ENCODE data around the gene ZBED1.
"Not testable (repeated sequence)": the region's sequence is repeated elsewhere in the genome, so short reads cannot be mapped to it uniquely, and the experiment has no call there.

DNA sequence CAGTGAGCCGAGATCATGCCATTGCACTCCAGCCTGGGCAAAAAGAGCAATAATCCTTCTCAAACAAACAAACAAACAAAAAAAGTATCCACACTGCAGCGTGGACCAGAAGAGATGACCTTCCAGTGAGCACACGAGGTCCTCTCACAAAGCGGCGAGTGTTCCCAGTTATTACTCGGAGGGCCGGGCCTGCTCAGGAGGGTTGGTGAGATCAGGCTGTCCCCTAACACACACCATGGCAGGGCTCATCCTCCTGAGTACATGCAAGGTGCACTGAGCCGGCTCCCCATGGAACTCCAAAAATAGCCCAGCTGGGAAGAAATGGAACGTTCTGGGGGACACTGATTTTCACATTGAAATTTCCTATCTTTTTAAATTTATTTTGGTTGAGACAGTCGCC, 40.7 kb downstream of the ZBED1 start:
- not testable (repeated sequence) for TF ChIP-seq SP1 (IDR thresholded peaks at IDR 0.05); FOXK2 (IDR thresholded peaks at IDR 0.05); LEF1 (IDR thresholded peaks at IDR 0.05; ENCODE audit: borderline replicate concordance); SUZ12 (IDR thresholded peaks at IDR 0.05); BHLHE40 (IDR thresholded peaks at IDR 0.05; ENCODE audit: borderline replicate concordance); FOXM1 (IDR thresholded peaks at IDR 0.05; ENCODE audit: borderline replicate concordance); ARNT (IDR thresholded peaks at IDR 0.05); HDGF (IDR thresholded peaks at IDR 0.05; ENCODE audit: borderline replicate concordance); FOXA1 (IDR thresholded peaks at IDR 0.05); TARDBP (IDR thresholded peaks at IDR 0.05); ZNF384 (IDR thresholded peaks at IDR 0.05)
- TF ChIP-seq, protein P1, sequence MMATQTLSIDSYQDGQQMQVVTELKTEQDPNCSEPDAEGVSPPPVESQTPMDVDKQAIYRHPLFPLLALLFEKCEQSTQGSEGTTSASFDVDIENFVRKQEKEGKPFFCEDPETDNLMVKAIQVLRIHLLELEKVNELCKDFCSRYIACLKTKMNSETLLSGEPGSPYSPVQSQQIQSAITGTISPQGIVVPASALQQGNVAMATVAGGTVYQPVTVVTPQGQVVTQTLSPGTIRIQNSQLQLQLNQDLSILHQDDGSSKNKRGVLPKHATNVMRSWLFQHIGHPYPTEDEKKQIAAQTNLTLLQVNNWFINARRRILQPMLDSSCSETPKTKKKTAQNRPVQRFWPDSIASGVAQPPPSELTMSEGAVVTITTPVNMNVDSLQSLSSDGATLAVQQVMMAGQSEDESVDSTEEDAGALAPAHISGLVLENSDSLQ (IDR thresholded peaks at IDR 0.05): not testable (repeated sequence)
